Endothelial cell of umbilical vein (primary cell): ENCODE data around the gene VLDLR.

Experiments used
- MYC ChIP-seq: IDR thresholded peaks from one replicate; pipeline ENCODE4 v1.6.1; 2011; ENCODE audit warnings: mild to moderate bottlenecking, low read depth, low read length
- POLR2AphosphoS5 ChIP-seq: IDR thresholded peaks from 2 replicates; pipeline ENCODE4 v1.6.1; 2012; ENCODE audit warnings: low read depth, mild to moderate bottlenecking, control low read depth, low read length, moderate library complexity; ENCODE audit not compliant: insufficient read depth
- TF ChIP-seq, protein P1 (sequence below), 2 donors: IDR thresholded peaks; 1 replicate in 1 of 2; 2 replicates in 1 of 2; pipeline ENCODE4 v1.5.1; 2011; ENCODE audit warnings: low read length in 2 of 2, mild to moderate bottlenecking in 2 of 2, moderate library complexity in 2 of 2, control low read depth in 1 of 2, inconsistent platforms in 1 of 2, low read depth in 1 of 2; ENCODE audit not compliant: insufficient read depth in 1 of 2; ENCODE audit errors: extremely low read depth in 1 of 2

GRCh38 chr9:2615497-2615896 lies 6.1 kb upstream of the VLDLR start:
- no peak for TF ChIP-seq POLR2AphosphoS5
- TF ChIP-seq, protein P1, sequence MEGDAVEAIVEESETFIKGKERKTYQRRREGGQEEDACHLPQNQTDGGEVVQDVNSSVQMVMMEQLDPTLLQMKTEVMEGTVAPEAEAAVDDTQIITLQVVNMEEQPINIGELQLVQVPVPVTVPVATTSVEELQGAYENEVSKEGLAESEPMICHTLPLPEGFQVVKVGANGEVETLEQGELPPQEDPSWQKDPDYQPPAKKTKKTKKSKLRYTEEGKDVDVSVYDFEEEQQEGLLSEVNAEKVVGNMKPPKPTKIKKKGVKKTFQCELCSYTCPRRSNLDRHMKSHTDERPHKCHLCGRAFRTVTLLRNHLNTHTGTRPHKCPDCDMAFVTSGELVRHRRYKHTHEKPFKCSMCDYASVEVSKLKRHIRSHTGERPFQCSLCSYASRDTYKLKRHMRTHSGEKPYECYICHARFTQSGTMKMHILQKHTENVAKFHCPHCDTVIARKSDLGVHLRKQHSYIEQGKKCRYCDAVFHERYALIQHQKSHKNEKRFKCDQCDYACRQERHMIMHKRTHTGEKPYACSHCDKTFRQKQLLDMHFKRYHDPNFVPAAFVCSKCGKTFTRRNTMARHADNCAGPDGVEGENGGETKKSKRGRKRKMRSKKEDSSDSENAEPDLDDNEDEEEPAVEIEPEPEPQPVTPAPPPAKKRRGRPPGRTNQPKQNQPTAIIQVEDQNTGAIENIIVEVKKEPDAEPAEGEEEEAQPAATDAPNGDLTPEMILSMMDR (IDR thresholded peaks at IDR 0.05; ENCODE audit: extremely low read depth in 1 of 2, insufficient read depth in 1 of 2, low read depth in 1 of 2, low read length in 2 of 2) = no peak
- no peak for TF ChIP-seq MYC
